ENCODE measurements around the gene CNTRL. TPM values are rescaled to one million over a fixed set of nuclear protein-coding genes. Genes with fewer than 3 reads are reported as not detected.

CNTRL gene
- total and polyA plus RNA-seq, 2 of the 8 experiments (the other 6 are each of a cell fraction or from before 2014, with no cell fraction given) = 5.1 to 13.9 TPM

DNA sequence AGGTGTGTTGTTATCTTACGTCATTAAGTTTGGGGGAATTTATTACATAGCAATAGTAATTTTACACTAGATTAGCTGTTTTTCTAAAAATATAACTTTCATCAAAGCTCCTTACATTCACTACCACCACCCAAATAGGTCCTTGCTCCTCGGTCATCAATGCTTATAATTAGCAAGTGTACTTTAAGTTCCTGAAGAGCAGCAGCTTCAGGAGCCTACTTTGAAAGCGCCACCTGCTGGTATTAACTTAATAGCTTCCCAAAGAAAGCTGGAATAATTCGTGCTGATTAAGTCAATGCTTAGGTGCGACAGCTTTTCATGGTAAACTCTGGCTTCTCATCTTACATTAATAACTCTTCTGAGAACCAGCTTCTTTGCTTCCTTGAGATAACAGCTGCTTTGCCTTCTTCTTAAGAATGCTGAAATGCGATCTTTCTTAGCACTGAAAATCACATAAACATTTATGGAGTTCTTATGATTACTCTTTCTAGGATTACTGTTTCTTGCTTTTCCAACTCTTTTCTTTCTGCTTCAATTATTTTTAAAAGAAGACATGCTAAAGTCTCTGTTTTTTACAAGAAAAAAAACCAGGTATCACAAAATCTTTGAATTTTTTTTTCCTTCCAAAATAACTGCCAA is 14.6 kb upstream of the CNTRL start:
- H3K27ac ChIP-seq (ENCODE audit: low read depth, low read length) = no peak overlapping the region
- no peak overlapping the region for H4K8ac ChIP-seq (ENCODE audit: extremely low read depth, insufficient read depth, low read length)
- no peak overlapping the region for H4K91ac ChIP-seq (replicated peaks; ENCODE audit: insufficient read length, low read length)
- FAIRE-seq (peak; percentile 86), DNase-seq (ENCODE audit: low read depth in 1 of 2, low spot score in 2 of 2) (no peak)
- CTCF ChIA-PET (ENCODE audit: partially characterized antibody) = interaction anchor here (0.7 to 4.9 kb wide), 46 partner anchors 10 to 341 kb away, joined by 3 to 51 read pairs (median 4); partner anchors contain the start of genes C5 and GSN
- no peak overlapping the region for H3K9ac ChIP-seq (replicated peaks in 1 of 4; ENCODE audit: extremely low read depth in 1 of 4, low read depth in 3 of 4, low read length in 3 of 4)
- H3K4me2 ChIP-seq (ENCODE audit: insufficient read depth in 1 of 2, low read depth in 2 of 2, low read length in 2 of 2) = no peak overlapping the region
- POLR2A ChIA-PET (ENCODE audit: partially characterized antibody) = no interaction called here
- no peak overlapping the region for H3K14ac ChIP-seq (ENCODE audit: insufficient read length)
- H3K79me1 ChIP-seq (ENCODE audit: low read depth, low read length) = no peaks in the 10 kb centered on the region
- no peak overlapping the region for H3K23ac ChIP-seq (ENCODE audit: insufficient read length)
- H3K4me3 ChIP-seq (ENCODE audit: extremely low read depth in 1 of 4, insufficient read depth in 2 of 4, low read depth in 3 of 4, low read length in 4 of 4) = no peak overlapping the region
- H3K56ac ChIP-seq (replicated peaks; ENCODE audit: insufficient read length, low read depth, low read length) = no peak overlapping the region
- H2BK15ac ChIP-seq (ENCODE audit: low read length) = no peak overlapping the region
- TF ChIP-seq KDM5A (IDR thresholded peaks at IDR 0.05; ENCODE audit: low read length) (no peak), RAD21 (IDR thresholded peaks at IDR 0.05 in 1 of 2, conservative IDR thresholded peaks at IDR 0.05 in 1 of 2; ENCODE audit: low read depth in 2 of 2, low read length in 2 of 2) (peak; percentile 52 to 71), CHD2 (IDR thresholded peaks at IDR 0.05; ENCODE audit: low read length) (no peak), CTCF (IDR thresholded peaks at IDR 0.05; ENCODE audit: control extremely low read depth in 1 of 3, insufficient read depth in 1 of 3, low read depth in 1 of 3, low read length in 3 of 3) (peak in 2 of 3 experiments; percentile 72 to 76; a peak in 3 of 4 replicates), JUND (IDR thresholded peaks at IDR 0.05; ENCODE audit: low read length) (no peak)
- H2BK120ac ChIP-seq (replicated peaks; ENCODE audit: low read depth, low read length) = no peak overlapping the region
- H3K4me1 ChIP-seq (replicated peaks in 1 of 4; ENCODE audit: control insufficient read depth in 3 of 4, insufficient read depth in 4 of 4, low read length in 3 of 4) = no peaks in the 10 kb centered on the region
- no peak overlapping the region for H2BK5ac ChIP-seq (ENCODE audit: low read depth, low read length)
- H2AFZ ChIP-seq (ENCODE audit: low read length) = no peak overlapping the region
- H3K27me3 ChIP-seq (replicated peaks in 1 of 4; ENCODE audit: control insufficient read depth in 3 of 4, extremely low read depth in 1 of 4, insufficient read depth in 3 of 4, low read length in 3 of 4) = no peaks in the 10 kb centered on the region
- no peaks in the 10 kb centered on the region for H3K23me2 ChIP-seq (ENCODE audit: low read depth, low read length)
- no peaks in the 10 kb centered on the region for H3K79me2 ChIP-seq (ENCODE audit: control insufficient read depth in 1 of 2, insufficient read depth in 2 of 2, low read length in 2 of 2)
- H2AK5ac ChIP-seq (ENCODE audit: low read depth, low read length) = no peak overlapping the region
- no peaks in the 10 kb centered on the region for H3K36me3 ChIP-seq (ENCODE audit: control insufficient read depth in 2 of 4, insufficient read depth in 4 of 4, low read length in 3 of 4)
- no peak overlapping the region for H2BK12ac ChIP-seq (ENCODE audit: low read depth, low read length)
- no peaks in the 10 kb centered on the region for H4K20me1 ChIP-seq (replicated peaks in 1 of 2; ENCODE audit: control insufficient read depth in 1 of 2, insufficient read depth in 2 of 2, low read length in 2 of 2)
- no peak overlapping the region for H4K5ac ChIP-seq (ENCODE audit: insufficient read length, low read depth, low read length)
- no peak overlapping the region for H2BK20ac ChIP-seq (ENCODE audit: low read length)
- WGBS, 2 experiments (ENCODE audit: extremely low coverage in 1 of 2, insufficient coverage in 1 of 2, insufficient read length in 1 of 2, insufficient replicate concordance in 2 of 2, low coverage in 1 of 2, low lambda C conversion rate in 2 of 2, missing lambda C conversion rate in 1 of 2) = 36% methylated on average over 6 of the region's 6 CpGs; no CpG with 5 or more reads in 1 of the 2 experiments
- H3K4ac ChIP-seq (replicated peaks; ENCODE audit: insufficient read length, low read depth, low read length) = no peak overlapping the region
- H3K9me3 ChIP-seq (ENCODE audit: insufficient read depth in 2 of 2, low read depth in 1 of 2, low read length in 1 of 2) = no peaks in the 10 kb centered on the region
- H3K18ac ChIP-seq (ENCODE audit: extremely low read depth, low read length) = no peak overlapping the region
